CMK (cell line): ENCODE data around the gene FAM25G.

ENCODE experiments used
- DNase-seq: peaks from one replicate; pipeline ENCODE4 v3.0.0-alpha.2; 2010; ENCODE audit warnings: low read depth

The FAM25G gene

GRCh38 chr10:47449102-47449978 is 42.2 kb downstream of the FAM25G start:
- DNase-seq, result no peak

GRCh38 chr10:47447705-47448104 is 43.8 kb downstream of the FAM25G start:
- DNase-seq, result no peak

GRCh38 chr10:47447209-47447608 is 44.3 kb downstream of the FAM25G start:
- no peak for DNase-seq

- no peak for DNase-seq
These were observed 45.8 kb downstream of the FAM25G start for GRCh38 chr10:47445720-47446119.

DNA sequence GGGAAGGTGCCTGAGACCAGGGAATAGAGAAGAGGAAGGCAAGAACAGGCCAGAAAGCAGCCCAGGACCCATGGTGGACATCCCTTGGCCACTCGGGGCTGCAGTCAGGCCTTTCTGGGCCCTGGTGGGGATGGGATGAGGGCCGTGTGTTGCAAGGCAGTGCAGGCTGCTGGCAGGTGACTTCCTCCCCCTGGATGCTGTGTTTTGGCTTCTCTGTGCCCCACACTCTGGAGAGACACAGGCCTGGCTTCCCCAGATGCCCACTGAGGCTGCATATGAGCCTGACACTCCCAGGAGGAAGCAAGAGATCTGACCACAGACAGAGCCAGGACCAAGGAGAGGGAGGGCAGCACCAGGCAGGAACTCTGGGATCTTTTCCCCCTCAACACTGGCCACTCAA is 47.5 kb downstream of the FAM25G start:
- DNase-seq, result no peak

DNA sequence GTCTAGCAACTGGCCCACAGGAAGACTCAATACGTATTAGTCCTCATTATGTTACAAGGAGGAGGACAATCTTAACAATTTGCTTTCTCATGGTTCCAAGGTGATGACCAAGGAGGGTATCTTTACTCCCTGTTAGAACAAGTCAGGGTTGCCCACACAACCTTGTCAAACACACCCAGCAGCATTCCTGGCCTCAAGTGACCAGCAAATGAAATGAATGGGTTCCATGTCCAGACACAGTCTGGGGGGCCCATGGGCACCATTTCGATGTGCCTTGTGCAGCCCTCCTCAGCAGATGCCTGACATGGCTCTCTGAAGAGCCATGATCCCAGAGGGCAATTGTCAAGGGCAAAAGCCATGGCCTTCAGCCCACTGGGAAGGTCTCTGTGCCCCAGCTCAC is 48.4 kb downstream of the FAM25G start:
- DNase-seq, result no peak

DNA sequence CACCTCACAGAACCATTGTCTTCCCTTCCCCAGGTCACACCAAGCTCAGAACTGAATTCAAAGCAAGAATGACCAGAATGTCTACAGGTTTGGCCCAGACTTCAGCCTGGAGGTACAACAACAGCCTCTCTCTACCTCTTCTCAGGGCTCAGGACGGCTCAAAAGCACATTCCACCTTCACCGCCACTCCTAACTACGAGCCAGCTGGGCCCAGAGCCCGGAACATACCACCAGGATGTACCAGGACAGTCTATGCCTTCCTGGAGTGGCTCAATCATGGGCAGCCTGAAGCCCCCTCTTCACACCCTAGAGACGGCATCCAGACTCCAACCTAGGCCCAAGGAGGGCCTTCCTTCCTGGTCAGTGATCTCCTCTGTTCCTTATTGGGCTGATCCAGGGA is 49.1 kb downstream of the FAM25G start:
- no peak for DNase-seq

DNA sequence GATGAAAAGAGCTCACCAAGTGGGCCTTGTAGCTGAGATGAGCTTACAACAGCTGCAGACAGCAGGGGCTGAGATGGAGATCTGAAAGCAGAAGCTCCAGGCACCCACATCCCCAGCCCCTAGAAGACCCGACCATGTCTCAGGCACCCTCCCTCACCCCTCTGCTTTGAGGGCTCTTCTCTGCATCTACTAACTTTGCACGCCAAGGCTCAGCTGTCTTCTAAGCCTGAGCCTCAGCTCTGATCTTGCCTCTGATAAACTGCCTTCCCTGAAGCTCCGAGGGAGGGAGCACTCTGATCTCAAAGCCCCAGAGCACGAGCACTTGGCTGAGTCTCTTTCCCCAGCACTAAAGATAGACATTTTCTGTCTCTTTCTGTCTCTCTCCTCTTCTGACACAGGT is 49.6 kb downstream of the FAM25G start:
- DNase-seq, result no peak

DNA sequence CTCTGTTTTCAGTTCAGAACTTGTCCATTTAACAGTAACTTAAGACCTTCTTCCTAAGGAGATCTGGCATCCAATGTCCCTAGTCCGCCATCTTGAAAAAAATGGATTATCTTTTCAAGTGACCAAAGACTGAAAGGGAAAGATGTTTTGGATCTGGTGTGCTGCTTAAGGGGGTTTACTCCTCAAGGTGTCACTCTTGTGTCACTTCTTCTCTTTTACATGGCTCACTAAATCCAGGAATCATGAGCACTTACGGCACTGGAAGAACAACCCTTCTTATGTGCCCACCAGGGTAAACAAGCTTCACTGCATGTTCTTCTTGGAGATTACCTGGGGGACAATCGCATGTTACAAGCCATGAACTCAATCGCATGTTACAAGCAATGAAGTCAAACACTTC is 51.3 kb downstream of the FAM25G start:
- DNase-seq, result no peak

- DNase-seq, result no peak
These were observed 52.5 kb downstream of the FAM25G start for GRCh38 chr10:47438857-47439474.
